GM12875 (cell line): Measurements from ENCODE around the gene CDH12.

ENCODE experiments used
- H3K4me3 ChIP-seq: one replicate; pipeline ENCODE4 v1.5.1; 2011; ENCODE audit warnings: low read depth, low read length, control low read depth
- CTCF ChIP-seq: IDR thresholded peaks from 2 replicates; pipeline ENCODE4 v1.5.1; 2011; ENCODE audit warnings: low read depth, mild to moderate bottlenecking, control low read depth, inconsistent platforms, low read length, moderate library complexity, borderline replicate concordance; ENCODE audit not compliant: insufficient read depth

Gene CDH12

GRCh38 chr5:22496666-22497065 is 356.5 kb downstream of the CDH12 start:
- H3K4me3 ChIP-seq = no peak overlapping the region
- TF ChIP-seq CTCF = no peak

GRCh38 chr5:22495016-22495720 is 358.0 kb downstream of the CDH12 start:
- no peak for TF ChIP-seq CTCF

GRCh38 chr5:22488427-22488826 is 364.7 kb downstream of the CDH12 start:
- H3K4me3 ChIP-seq = no peak overlapping the region
- TF ChIP-seq CTCF = no peak

More at GRCh38 chr5:22495016-22495720, 358.0 kb downstream of the CDH12 start:
- no peak overlapping the region for H3K4me3 ChIP-seq

- H3K4me3 ChIP-seq = no peak overlapping the region
- TF ChIP-seq CTCF = no peak
Observed at GRCh38 chr5:22480305-22480704, 372.8 kb downstream of the CDH12 start.

GRCh38 chr5:22473886-22474285 is 379.3 kb downstream of the CDH12 start:
- TF ChIP-seq CTCF = no peak
- no peak overlapping the region for H3K4me3 ChIP-seq

GRCh38 chr5:22471154-22471553 is 382.0 kb downstream of the CDH12 start:
- no peak for TF ChIP-seq CTCF
- no peak overlapping the region for H3K4me3 ChIP-seq

GRCh38 chr5:22470408-22470807 is 382.7 kb downstream of the CDH12 start:
- no peak overlapping the region for H3K4me3 ChIP-seq
- no peak for TF ChIP-seq CTCF
